Kidney epithelial cell (primary cell): ENCODE measurements around the gene TRA2B. TPM values are rescaled to one million over a fixed set of nuclear protein-coding genes. Genes with fewer than 3 reads are reported as not detected.

Experiments used
- DNase-seq: peaks from one replicate; pipeline ENCODE4 v3.0.0-alpha.2; 2010; ENCODE audit warnings: low read depth
- H3K27me3 ChIP-seq: 2 replicates; pipeline ENCODE4 v1.6.0; 2011; ENCODE audit warnings: low read length; ENCODE audit not compliant: control insufficient read depth, insufficient read depth
- H3K36me3 ChIP-seq: 2 replicates; pipeline ENCODE4 v1.5.1; 2011; ENCODE audit warnings: low read length; ENCODE audit not compliant: control insufficient read depth, insufficient read depth
- H3K4me3 ChIP-seq: 2 replicates; pipeline ENCODE4 v1.5.1; 2011; ENCODE audit warnings: low read depth, mild to moderate bottlenecking, control low read depth, low read length
- CTCF ChIP-seq: IDR thresholded peaks from 2 replicates; pipeline ENCODE4 v1.5.1; 2011; ENCODE audit warnings: mild to moderate bottlenecking, moderate library complexity, low read length, control low read depth, inconsistent platforms; ENCODE audit not compliant: insufficient read depth, poor library complexity, severe bottlenecking
- total RNA-seq: library from RNA; depleted of rRNA; stranded (reverse); fragments of >200 nt; gene quantifications from 2 replicates; pipeline ENCODE4 v1.2.3, GENCODE V29; 2015

The TRA2B gene
- total RNA-seq, 1 donor from 2014 or later: 154 TPM

GRCh38 chr3:185924375-185924774 is 13.4 kb downstream of the TRA2B start:
- Histone ChIP-seq H3K27me3 (no peaks in the 10 kb centered on the region), H3K4me3 (no peak overlapping the region), H3K36me3 (peaks cover 2% of the 10 kb centered on the region)
- no peak for DNase-seq
- TF ChIP-seq CTCF: no peak

GRCh38 chr3:185920184-185920583 is 17.6 kb downstream of the TRA2B start:
- Histone ChIP-seq H3K36me3 (peaks cover 2% of the 10 kb centered on the region), H3K27me3 (no peaks in the 10 kb centered on the region)
- TF ChIP-seq CTCF: no peak

GRCh38 chr3:185916042-185916833 is 21.6 kb downstream of the TRA2B start:
- H3K36me3 ChIP-seq: peaks cover 1% of the 10 kb centered on the region
- DNase-seq: no peak
- no peak overlapping the region for H3K4me3 ChIP-seq
- H3K27me3 ChIP-seq: no peaks in the 10 kb centered on the region
- TF ChIP-seq CTCF: no peak

More at GRCh38 chr3:185920184-185920583, 17.6 kb downstream of the TRA2B start:
- no peak overlapping the region for H3K4me3 ChIP-seq
- DNase-seq: no peak

- H3K4me3 ChIP-seq: no peak overlapping the region
- DNase-seq: no peak
- TF ChIP-seq CTCF: no peak
- peaks cover 1% of the 10 kb centered on the region for H3K36me3 ChIP-seq
- no peaks in the 10 kb centered on the region for H3K27me3 ChIP-seq
Measured at GRCh38 chr3:185915642-185916041, 22.2 kb downstream of the TRA2B start.

GRCh38 chr3:185914911-185915629 is 22.7 kb downstream of the TRA2B start:
- Histone ChIP-seq H3K36me3 (no peaks in the 10 kb centered on the region), H3K4me3 (no peak overlapping the region), H3K27me3 (no peaks in the 10 kb centered on the region)
- DNase-seq: no peak
- TF ChIP-seq CTCF: no peak
